Astrocyte (in vitro differentiated cells and primary cell): ENCODE results near the gene ERFL.

Source experiments
- EZH2 ChIP-seq: IDR thresholded peaks from 2 replicates; pipeline ENCODE4 v1.6.1; 2012; ENCODE audit warnings: mild to moderate bottlenecking, low read length, inconsistent platforms; ENCODE audit not compliant: insufficient read depth
- TF ChIP-seq, protein P1 (sequence below): IDR thresholded peaks from 2 replicates; pipeline ENCODE4 v1.5.1; 2011; ENCODE audit warnings: low read depth, mild to moderate bottlenecking, inconsistent platforms, low read length, moderate library complexity; ENCODE audit not compliant: insufficient read depth

DNA sequence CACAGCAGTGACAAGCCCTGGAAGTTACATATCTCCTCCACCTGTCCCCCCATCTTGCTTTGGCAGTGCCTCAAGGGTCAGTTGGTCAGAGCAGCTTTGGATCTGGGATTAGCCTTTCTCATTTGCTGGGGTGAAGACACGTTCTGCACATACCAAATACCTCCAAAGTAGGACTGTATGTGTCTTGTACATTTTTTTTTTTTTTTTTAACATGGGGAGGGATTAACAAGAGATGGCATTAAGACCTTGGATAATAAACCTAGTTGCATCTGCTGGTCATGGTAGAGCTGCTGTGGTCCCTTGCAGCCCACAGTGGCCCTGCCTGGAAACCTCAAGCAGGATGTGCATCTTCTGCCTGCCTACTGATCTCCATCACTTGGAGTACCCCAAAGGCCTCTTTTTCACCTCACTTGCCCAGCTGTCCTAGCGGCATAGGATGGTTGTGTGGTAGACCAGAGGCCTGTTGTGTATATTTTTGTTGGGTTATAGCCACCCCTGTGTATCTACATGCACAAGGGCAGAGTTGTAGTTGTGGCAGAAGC, 65.7 kb downstream of the ERFL start:
- TF ChIP-seq, protein P1, sequence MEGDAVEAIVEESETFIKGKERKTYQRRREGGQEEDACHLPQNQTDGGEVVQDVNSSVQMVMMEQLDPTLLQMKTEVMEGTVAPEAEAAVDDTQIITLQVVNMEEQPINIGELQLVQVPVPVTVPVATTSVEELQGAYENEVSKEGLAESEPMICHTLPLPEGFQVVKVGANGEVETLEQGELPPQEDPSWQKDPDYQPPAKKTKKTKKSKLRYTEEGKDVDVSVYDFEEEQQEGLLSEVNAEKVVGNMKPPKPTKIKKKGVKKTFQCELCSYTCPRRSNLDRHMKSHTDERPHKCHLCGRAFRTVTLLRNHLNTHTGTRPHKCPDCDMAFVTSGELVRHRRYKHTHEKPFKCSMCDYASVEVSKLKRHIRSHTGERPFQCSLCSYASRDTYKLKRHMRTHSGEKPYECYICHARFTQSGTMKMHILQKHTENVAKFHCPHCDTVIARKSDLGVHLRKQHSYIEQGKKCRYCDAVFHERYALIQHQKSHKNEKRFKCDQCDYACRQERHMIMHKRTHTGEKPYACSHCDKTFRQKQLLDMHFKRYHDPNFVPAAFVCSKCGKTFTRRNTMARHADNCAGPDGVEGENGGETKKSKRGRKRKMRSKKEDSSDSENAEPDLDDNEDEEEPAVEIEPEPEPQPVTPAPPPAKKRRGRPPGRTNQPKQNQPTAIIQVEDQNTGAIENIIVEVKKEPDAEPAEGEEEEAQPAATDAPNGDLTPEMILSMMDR = no peak
- TF ChIP-seq EZH2 = no peak
